ENCODE data around the gene STK39.

STK39 gene

GRCh38 chr2:167966937-167967913 is 280.2 kb downstream of the STK39 start:
- no peak for TF ChIP-seq CTCF (IDR thresholded peaks at IDR 0.05; ENCODE audit: low read depth, low read length)
- DNase-seq (ENCODE audit: low read depth in 2 of 2) = peak in 1 of 2 donors; percentile 17
- H3K4me3 ChIP-seq (replicated peaks in 1 of 2; ENCODE audit: low read depth in 2 of 2, low read length in 2 of 2) = no peak overlapping the region

- H3K4me3 ChIP-seq (replicated peaks in 1 of 2; ENCODE audit: low read depth in 2 of 2, low read length in 2 of 2) = no peak overlapping the region
- TF ChIP-seq CTCF (IDR thresholded peaks at IDR 0.05; ENCODE audit: low read depth, low read length) = no peak
- DNase-seq (ENCODE audit: low read depth in 2 of 2) = peak in 1 of 2 donors; percentile 15
Observed at GRCh38 chr2:167965907-167966761, 281.3 kb downstream of the STK39 start.

- no peak overlapping the region for H3K4me3 ChIP-seq (replicated peaks in 1 of 2; ENCODE audit: low read depth in 2 of 2, low read length in 2 of 2)
- TF ChIP-seq CTCF (IDR thresholded peaks at IDR 0.05; ENCODE audit: low read depth, low read length) = peak; percentile 23
- DNase-seq (ENCODE audit: low read depth in 2 of 2) = peak; percentile 36
Observed at GRCh38 chr2:167964650-167965413, 282.6 kb downstream of the STK39 start.

- H3K4me3 ChIP-seq (replicated peaks in 1 of 2; ENCODE audit: low read depth in 2 of 2, low read length in 2 of 2) = no peak overlapping the region
- DNase-seq (ENCODE audit: low read depth in 2 of 2) = no peak
- TF ChIP-seq CTCF (IDR thresholded peaks at IDR 0.05; ENCODE audit: low read depth, low read length) = no peak
Observed at GRCh38 chr2:167963899-167964649, 283.3 kb downstream of the STK39 start.

- no peak for DNase-seq (ENCODE audit: low read depth in 2 of 2)
- no peak overlapping the region for H3K4me3 ChIP-seq (replicated peaks in 1 of 2; ENCODE audit: low read depth in 2 of 2, low read length in 2 of 2)
- no peak for TF ChIP-seq CTCF (IDR thresholded peaks at IDR 0.05; ENCODE audit: low read depth, low read length)
Observed at GRCh38 chr2:167962436-167963226, 284.8 kb downstream of the STK39 start.
